Renal cortex interstitium (tissue), 11 donors: Measurements from ENCODE around the gene OSBPL7. TPM values are rescaled to one million over a fixed set of nuclear protein-coding genes. Genes with fewer than 3 reads are reported as not detected.
"Not testable (repeated sequence)": the region's sequence is repeated elsewhere in the genome, so short reads cannot be mapped to it uniquely, and the experiment has no call there.

Experiments used
- DNase-seq, 11 donors: peaks; one replicate each; pipeline ENCODE4 v3.0.0-alpha.2; 2013; ENCODE audit warnings: low read depth in 9 of 11, low spot score in 4 of 11; ENCODE audit errors: extremely low read depth in 1 of 11
- polyA plus RNA-seq, 3 donors: library from polyadenylated mRNA; unstranded; fragments of 120-200 nt; gene quantifications; one replicate each; pipeline ENCODE4 v1.2.1, GENCODE V29; 2013; ENCODE audit not compliant: insufficient read length in 3 of 3

OSBPL7 gene
- polyA plus RNA-seq, 3 donors: 12.5 to 18.6 (median 13.4) TPM

- DNase-seq: no peak
These were observed 30.6 kb downstream of the OSBPL7 start for GRCh38 chr17:47791025-47791424.

GRCh38 chr17:47789611-47790561, 31.7 kb downstream of the OSBPL7 start:
- peak in 7 of 11 donors; percentile 12 to 31 (median 28) for DNase-seq

GRCh38 chr17:47785538-47786123, 36.0 kb downstream of the OSBPL7 start:
- DNase-seq: peak in 9 of 11 donors; percentile 29 to 65 (median 44)

- no peak for DNase-seq
These were observed 40.2 kb downstream of the OSBPL7 start for GRCh38 chr17:47781397-47781796.

GRCh38 chr17:47778184-47778635, 43.4 kb downstream of the OSBPL7 start:
- DNase-seq: no peak

GRCh38 chr17:47776330-47777197, 45.0 kb downstream of the OSBPL7 start:
- no peak for DNase-seq

GRCh38 chr17:47774987-47775580, 46.5 kb downstream of the OSBPL7 start:
- no peak for DNase-seq

- no peak for DNase-seq
These were observed 47.3 kb downstream of the OSBPL7 start for GRCh38 chr17:47774331-47774730.

GRCh38 chr17:47773649-47774048, 47.9 kb downstream of the OSBPL7 start:
- DNase-seq: not testable (repeated sequence)

- DNase-seq: no peak
These were observed 57.5 kb downstream of the OSBPL7 start for GRCh38 chr17:47763913-47764582.

GRCh38 chr17:47762728-47763127, 58.9 kb downstream of the OSBPL7 start:
- DNase-seq: no peak

GRCh38 chr17:47760409-47761140, 61.0 kb downstream of the OSBPL7 start:
- no peak for DNase-seq

- no peak for DNase-seq
These were observed 64.2 kb downstream of the OSBPL7 start for GRCh38 chr17:47757386-47757785.

Other genes starting within 250 kb of the OSBPL7 start
- gene KPNB1, start 171.9 kb downstream of the OSBPL7 start, polyA plus RNA-seq: 100 to 1,000 TPM; 228 to 300 (median 256) TPM
- 10 to 100 TPM; 27.4 to 37.7 (median 31.6) TPM for gene TBKBP1, start 127.6 kb downstream of the OSBPL7 start, polyA plus RNA-seq
- gene TBX21, start 88.6 kb downstream of the OSBPL7 start, polyA plus RNA-seq: under 1 TPM; 0.07 to 0.20 (median 0.12) TPM
- gene MRPL10, start 9.7 kb upstream of the OSBPL7 start, polyA plus RNA-seq: 10 to 100 TPM; 54.0 to 58.9 (median 58.4) TPM
- 1 to 10 TPM; 2.5 to 3.6 (median 3.4) TPM for gene LRRC46, start 9.9 kb upstream of the OSBPL7 start, polyA plus RNA-seq
- 10 to 100 TPM; 53.5 to 76.2 (median 54.9) TPM for gene SCRN2, start 19.5 kb upstream of the OSBPL7 start, polyA plus RNA-seq
- gene SP6, start 29.4 kb upstream of the OSBPL7 start, polyA plus RNA-seq: 1 to 10 TPM; 2.7 to 4.1 (median 3.9) TPM
- 10 to 100 TPM; 22.4 to 23.8 (median 22.6) TPM for gene SP2, start 74.4 kb upstream of the OSBPL7 start, polyA plus RNA-seq
- gene PNPO, start 119.8 kb upstream of the OSBPL7 start, polyA plus RNA-seq: 10 to 100 TPM; 20.6 to 23.4 (median 21.7) TPM
- gene PRR15L, start 136.1 kb upstream of the OSBPL7 start, polyA plus RNA-seq: 10 to 100 TPM; 18.0 to 20.6 (median 18.2) TPM
- 100 to 1,000 TPM; 164 to 186 (median 167) TPM for gene CDK5RAP3, start 149.3 kb upstream of the OSBPL7 start, polyA plus RNA-seq
- gene COPZ2, start 216.0 kb upstream of the OSBPL7 start, polyA plus RNA-seq: 10 to 100 TPM; 15.8 to 20.3 (median 19.0) TPM
- gene NFE2L1, start 226.6 kb upstream of the OSBPL7 start, polyA plus RNA-seq: 100 to 1,000 TPM; 232 to 245 (median 232) TPM